Brain microvascular endothelial cell (primary cell): ENCODE measurements around the gene CAPN7.

Source experiments
- DNase-seq: peaks from one replicate; pipeline ENCODE4 v3.0.0-alpha.2; 2020
- H3K27ac ChIP-seq: fragments of 250-450 bp; sonication (Bioruptor Pico); 2 replicates; pipeline ENCODE4 v1.5.1; 2020; ENCODE audit warnings: mild to moderate bottlenecking, moderate library complexity
- H3K27me3 ChIP-seq: fragments of 250-450 bp; sonication (Bioruptor Pico); replicated peaks from 2 replicates; pipeline ENCODE4 v1.5.1; 2020; ENCODE audit warnings: mild to moderate bottlenecking
- H3K36me3 ChIP-seq: fragments of 250-450 bp; sonication (Bioruptor Pico); replicated peaks from 2 replicates; pipeline ENCODE4 v1.5.1; 2020; ENCODE audit warnings: mild to moderate bottlenecking
- H3K4me3 ChIP-seq: 2 replicates; pipeline ENCODE4 v1.5.1; 2011; ENCODE audit warnings: low read depth, mild to moderate bottlenecking, control low read depth, low read length, moderate library complexity
- in situ Hi-C: cut with HindIII; loops from 2 replicates; pipeline ENCODE4 v1.10.0; 2017; ENCODE audit warnings: low sequenced_read_pairs, low pct_ligation_motif_present
- TF ChIP-seq, protein P1 (sequence below): IDR thresholded peaks from 2 replicates; pipeline ENCODE4 v1.5.1; 2011; ENCODE audit warnings: low read depth, mild to moderate bottlenecking, moderate library complexity, low read length, control low read depth, inconsistent platforms; ENCODE audit errors: missing control alignments

CAPN7 gene

GRCh38 chr3:15273227-15273626 is 67.2 kb downstream of the CAPN7 start:
- Histone ChIP-seq H3K36me3 (no peaks in the 10 kb centered on the region), H3K4me3 (no peak overlapping the region), H3K27ac (no peak overlapping the region), H3K27me3 (no peaks in the 10 kb centered on the region)
- DNase-seq = no peak
- TF ChIP-seq, protein P1, sequence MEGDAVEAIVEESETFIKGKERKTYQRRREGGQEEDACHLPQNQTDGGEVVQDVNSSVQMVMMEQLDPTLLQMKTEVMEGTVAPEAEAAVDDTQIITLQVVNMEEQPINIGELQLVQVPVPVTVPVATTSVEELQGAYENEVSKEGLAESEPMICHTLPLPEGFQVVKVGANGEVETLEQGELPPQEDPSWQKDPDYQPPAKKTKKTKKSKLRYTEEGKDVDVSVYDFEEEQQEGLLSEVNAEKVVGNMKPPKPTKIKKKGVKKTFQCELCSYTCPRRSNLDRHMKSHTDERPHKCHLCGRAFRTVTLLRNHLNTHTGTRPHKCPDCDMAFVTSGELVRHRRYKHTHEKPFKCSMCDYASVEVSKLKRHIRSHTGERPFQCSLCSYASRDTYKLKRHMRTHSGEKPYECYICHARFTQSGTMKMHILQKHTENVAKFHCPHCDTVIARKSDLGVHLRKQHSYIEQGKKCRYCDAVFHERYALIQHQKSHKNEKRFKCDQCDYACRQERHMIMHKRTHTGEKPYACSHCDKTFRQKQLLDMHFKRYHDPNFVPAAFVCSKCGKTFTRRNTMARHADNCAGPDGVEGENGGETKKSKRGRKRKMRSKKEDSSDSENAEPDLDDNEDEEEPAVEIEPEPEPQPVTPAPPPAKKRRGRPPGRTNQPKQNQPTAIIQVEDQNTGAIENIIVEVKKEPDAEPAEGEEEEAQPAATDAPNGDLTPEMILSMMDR = no peak
- in situ Hi-C loops = no loop called here

DNA sequence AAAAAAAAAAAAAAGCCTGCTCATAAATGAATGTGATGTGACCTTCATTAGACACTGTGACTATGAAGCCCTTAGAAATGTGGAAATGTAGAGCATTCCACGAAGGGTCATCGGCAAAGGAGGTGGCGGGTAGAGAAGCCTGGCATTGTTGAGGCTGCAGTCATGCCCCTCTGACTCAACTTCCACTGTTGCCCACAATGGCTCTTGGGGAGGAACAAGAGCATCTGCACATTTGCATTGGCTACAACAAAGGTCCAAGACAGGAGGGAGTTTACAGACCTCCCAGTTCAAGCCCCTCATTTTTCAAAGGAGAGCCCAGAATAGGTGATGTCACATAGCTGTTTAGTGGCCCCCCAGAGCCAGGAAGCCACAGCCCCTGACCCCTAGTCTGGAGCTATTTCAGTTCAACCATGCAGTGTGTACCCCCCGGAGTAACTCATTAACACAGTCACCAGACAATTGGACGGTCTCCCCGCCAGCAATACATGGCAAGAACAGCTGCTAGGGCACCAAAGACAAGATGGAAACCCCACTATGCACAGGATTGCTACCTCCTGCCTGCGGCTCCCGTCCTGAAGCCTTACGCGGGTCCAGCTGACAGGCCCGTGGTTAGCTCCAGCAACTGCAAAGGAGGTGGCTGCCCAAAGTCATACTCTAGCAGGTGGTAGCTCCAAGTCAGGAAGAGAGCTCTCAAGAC is 70.1 kb downstream of the CAPN7 start:
- Histone ChIP-seq H3K27ac (no peak overlapping the region), H3K4me3 (no peak overlapping the region), H3K27me3 (no peaks in the 10 kb centered on the region), H3K36me3 (no peaks in the 10 kb centered on the region)
- TF ChIP-seq, protein P1 = no peak
- no peak for DNase-seq
- in situ Hi-C loops = no loop called here

GRCh38 chr3:15277861-15278500 is 71.9 kb downstream of the CAPN7 start:
- in situ Hi-C loops = no loop called here
- Histone ChIP-seq H3K36me3 (no peaks in the 10 kb centered on the region), H3K4me3 (no peak overlapping the region), H3K27me3 (no peaks in the 10 kb centered on the region), H3K27ac (no peak overlapping the region)
- TF ChIP-seq, protein P1 = no peak
- no peak for DNase-seq

- TF ChIP-seq, protein P1 = no peak
- no peak overlapping the region for H3K4me3 ChIP-seq
- H3K27me3 ChIP-seq = no peaks in the 10 kb centered on the region
- in situ Hi-C loops = no loop called here
- no peak overlapping the region for H3K27ac ChIP-seq
- no peak for DNase-seq
- H3K36me3 ChIP-seq = no peaks in the 10 kb centered on the region
Measured at GRCh38 chr3:15279205-15279604, 73.2 kb downstream of the CAPN7 start.

GRCh38 chr3:15279671-15280402 is 73.8 kb downstream of the CAPN7 start:
- H3K36me3 ChIP-seq = no peaks in the 10 kb centered on the region
- no peaks in the 10 kb centered on the region for H3K27me3 ChIP-seq
- H3K4me3 ChIP-seq = no peak overlapping the region
- TF ChIP-seq, protein P1 = no peak
- in situ Hi-C loops = no loop called here
- DNase-seq = no peak
- no peak overlapping the region for H3K27ac ChIP-seq
